IPS-18a (cell line): ENCODE results near the gene MYH10.

Source experiments
- H3K27ac ChIP-seq: one replicate; pipeline ENCODE4 v1.5.1; 2013; ENCODE audit warnings: low read length
- H3K27me3 ChIP-seq: one replicate; pipeline ENCODE4 v1.6.1; 2013; ENCODE audit warnings: mild to moderate bottlenecking, low read length; ENCODE audit not compliant: control insufficient read depth, insufficient read depth
- H3K36me3 ChIP-seq: one replicate; pipeline ENCODE4 v1.6.1; 2013; ENCODE audit warnings: low read depth, low read length; ENCODE audit not compliant: control insufficient read depth
- H3K4me1 ChIP-seq: one replicate; pipeline ENCODE4 v1.6.1; 2013; ENCODE audit warnings: low read depth, low read length; ENCODE audit not compliant: control insufficient read depth
- H3K4me3 ChIP-seq: one replicate; pipeline ENCODE4 v1.5.1; 2013; ENCODE audit warnings: low read length
- H3K9ac ChIP-seq: one replicate; pipeline ENCODE4 v1.6.1; 2013; ENCODE audit warnings: mild to moderate bottlenecking, low read length, moderate library complexity
- H3K9me3 ChIP-seq: one replicate; pipeline ENCODE4 v1.6.1; 2013; ENCODE audit warnings: low read depth, low read length; ENCODE audit not compliant: control insufficient read depth

MYH10 gene

DNA sequence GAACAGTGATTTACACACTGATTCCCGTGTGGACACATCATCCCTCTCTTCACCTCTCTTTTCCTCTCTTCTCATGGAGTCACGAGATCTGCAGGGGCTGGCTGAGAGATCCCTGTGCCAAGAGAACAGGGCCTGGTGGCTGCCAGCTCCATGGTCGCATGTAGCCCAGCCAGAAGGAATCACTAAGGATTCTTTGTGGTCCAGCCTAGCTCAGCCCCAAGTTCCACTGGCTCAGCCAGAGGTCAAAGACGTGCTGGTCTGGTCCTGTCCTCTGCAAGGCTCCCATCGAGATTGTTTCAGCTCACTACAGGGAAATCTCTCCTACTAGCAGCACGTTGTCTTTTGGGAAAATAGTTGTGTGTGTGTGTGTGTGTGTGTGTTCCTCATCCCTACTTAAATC lies 128.4 kb downstream of the MYH10 start:
- Histone ChIP-seq H3K36me3 (peaks cover 88% of the 10 kb centered on the region), H3K27me3 (no peaks in the 10 kb centered on the region), H3K9me3 (no peaks in the 10 kb centered on the region), H3K9ac (no peak overlapping the region), H3K4me1 (no peaks in the 10 kb centered on the region), H3K4me3 (no peak overlapping the region), H3K27ac (no peak overlapping the region)

DNA sequence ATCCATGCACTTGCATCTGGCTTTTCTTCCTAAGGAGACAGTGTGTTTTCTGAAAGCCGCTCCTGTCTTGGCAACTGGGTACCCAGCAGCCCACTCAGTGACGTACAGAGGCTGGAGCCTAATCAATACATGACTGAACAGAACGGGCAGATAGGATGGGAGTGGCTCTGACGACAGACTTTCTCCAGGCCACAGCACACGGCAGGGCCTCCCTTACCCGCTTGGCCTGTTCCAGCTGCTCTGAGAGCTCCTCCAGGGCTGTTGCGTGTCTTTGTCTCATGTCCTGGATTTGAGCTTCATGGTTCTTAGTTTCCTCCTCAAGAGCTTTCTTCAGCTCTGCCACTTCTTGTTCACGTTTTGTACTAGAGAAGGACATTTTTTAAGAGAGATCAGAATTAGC lies 129.9 kb downstream of the MYH10 start:
- peaks cover 86% of the 10 kb centered on the region for H3K36me3 ChIP-seq
- no peaks in the 10 kb centered on the region for H3K27me3 ChIP-seq
- H3K9ac ChIP-seq, result no peak overlapping the region

DNA sequence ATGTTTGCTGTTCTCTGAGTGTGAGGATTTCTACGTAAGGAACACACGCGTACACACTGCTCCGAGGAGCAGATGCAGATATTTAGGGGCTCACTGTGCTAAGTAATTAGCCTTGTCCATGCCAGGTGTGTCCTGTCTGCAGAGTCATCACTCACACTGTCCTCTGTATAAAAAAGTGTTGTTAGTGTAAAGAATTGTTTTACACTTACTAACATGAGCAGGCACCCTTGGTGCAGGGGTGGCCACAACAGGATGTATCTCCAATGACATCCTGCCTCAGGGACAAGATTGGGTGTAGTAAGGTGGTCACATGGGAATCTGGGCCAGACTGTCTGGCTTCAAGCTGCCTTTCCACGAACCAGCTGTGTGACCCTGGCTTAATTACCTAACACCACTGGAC lies 130.9 kb downstream of the MYH10 start:
- no peaks in the 10 kb centered on the region for H3K27me3 ChIP-seq
- no peak overlapping the region for H3K27ac ChIP-seq
- H3K9me3 ChIP-seq, result no peaks in the 10 kb centered on the region
- H3K4me3 ChIP-seq, result no peak overlapping the region
- peaks cover 86% of the 10 kb centered on the region for H3K36me3 ChIP-seq
- H3K4me1 ChIP-seq, result no peaks in the 10 kb centered on the region
- H3K9ac ChIP-seq, result no peak overlapping the region

More for the DNA sequence above, 129.9 kb downstream of the MYH10 start:
- Histone ChIP-seq H3K9me3 (no peaks in the 10 kb centered on the region), H3K4me3 (no peak overlapping the region), H3K4me1 (no peaks in the 10 kb centered on the region), H3K27ac (no peak overlapping the region)

DNA sequence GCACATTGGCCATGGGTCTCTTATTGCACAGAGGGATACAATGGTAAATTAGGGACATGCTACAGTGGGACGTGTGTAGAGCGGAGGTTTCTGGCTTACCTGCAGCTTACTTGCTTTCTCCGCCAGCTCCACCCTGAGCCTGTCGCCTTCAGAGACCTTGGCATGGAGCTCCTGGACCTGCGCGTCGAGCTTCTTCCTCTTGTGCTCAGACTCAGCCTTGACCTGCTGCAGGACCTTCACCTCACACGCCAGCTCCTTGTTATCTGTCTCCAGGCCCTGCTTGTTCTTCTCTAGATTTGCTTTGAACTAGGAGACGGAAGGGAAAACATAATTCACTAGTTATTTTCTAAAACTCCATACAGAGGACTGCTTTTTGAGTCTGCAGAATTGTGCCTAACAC lies 131.4 kb downstream of the MYH10 start:
- no peaks in the 10 kb centered on the region for H3K4me1 ChIP-seq
- H3K27ac ChIP-seq, result no peak overlapping the region
- H3K27me3 ChIP-seq, result no peaks in the 10 kb centered on the region
- peaks cover 86% of the 10 kb centered on the region for H3K36me3 ChIP-seq
- no peaks in the 10 kb centered on the region for H3K9me3 ChIP-seq
- no peak overlapping the region for H3K9ac ChIP-seq
- no peak overlapping the region for H3K4me3 ChIP-seq

DNA sequence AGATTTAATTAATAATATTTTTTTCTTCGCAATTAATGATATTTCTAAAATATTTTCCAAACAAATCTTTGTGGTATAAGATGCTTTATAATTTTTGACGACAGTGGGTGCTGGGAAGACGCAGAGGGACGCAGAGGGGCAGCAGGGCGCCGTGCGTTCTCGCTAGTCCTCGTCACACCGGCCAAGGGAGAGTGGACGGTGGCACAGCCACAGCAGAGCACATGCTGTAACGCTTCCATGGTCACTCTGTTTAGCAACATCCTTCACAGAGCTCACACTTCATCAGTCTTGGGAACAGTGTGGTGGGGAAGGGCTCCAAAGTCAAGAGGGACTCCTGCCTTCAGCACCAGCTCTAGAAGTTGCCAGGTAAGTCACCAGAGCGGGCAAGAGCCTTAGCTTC lies 134.4 kb downstream of the MYH10 start:
- no peaks in the 10 kb centered on the region for H3K9me3 ChIP-seq
- H3K4me3 ChIP-seq, result no peak overlapping the region
- peaks cover 92% of the 10 kb centered on the region for H3K36me3 ChIP-seq
- H3K27me3 ChIP-seq, result no peaks in the 10 kb centered on the region
- H3K27ac ChIP-seq, result no peak overlapping the region
- H3K4me1 ChIP-seq, result no peaks in the 10 kb centered on the region
- no peak overlapping the region for H3K9ac ChIP-seq

DNA sequence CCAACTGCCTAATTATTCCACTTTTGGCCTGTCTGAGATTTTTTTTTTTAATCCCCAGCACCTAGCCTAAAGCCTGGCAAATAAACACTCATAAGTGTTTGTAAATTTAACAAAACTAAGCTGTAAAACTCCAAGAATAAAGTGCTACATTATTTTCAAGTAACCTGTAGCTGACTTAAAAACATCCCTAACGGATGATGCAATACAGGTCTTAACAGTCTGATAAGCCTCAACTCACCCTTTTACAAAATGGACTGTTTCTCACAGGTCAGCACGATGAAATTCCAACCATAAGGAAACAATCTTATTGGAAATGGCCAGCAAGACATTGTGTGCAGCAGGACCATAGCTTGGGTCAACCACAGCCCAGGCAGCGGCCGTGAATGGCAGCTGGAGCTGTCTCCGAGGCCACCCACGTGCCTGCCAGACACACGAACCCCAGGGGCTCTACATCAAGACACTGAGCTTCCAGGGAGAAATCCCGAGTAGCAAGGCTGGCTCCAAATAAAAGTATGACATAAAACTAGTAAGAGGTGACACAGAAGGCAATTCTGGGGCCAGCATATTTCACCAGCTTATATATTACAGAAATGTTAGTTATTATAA lies 135.9 kb downstream of the MYH10 start:
- Histone ChIP-seq H3K27me3 (no peaks in the 10 kb centered on the region), H3K36me3 (peaks cover 92% of the 10 kb centered on the region), H3K9me3 (no peaks in the 10 kb centered on the region), H3K4me3 (no peak overlapping the region), H3K9ac (no peak overlapping the region), H3K4me1 (no peaks in the 10 kb centered on the region), H3K27ac (no peak overlapping the region)

DNA sequence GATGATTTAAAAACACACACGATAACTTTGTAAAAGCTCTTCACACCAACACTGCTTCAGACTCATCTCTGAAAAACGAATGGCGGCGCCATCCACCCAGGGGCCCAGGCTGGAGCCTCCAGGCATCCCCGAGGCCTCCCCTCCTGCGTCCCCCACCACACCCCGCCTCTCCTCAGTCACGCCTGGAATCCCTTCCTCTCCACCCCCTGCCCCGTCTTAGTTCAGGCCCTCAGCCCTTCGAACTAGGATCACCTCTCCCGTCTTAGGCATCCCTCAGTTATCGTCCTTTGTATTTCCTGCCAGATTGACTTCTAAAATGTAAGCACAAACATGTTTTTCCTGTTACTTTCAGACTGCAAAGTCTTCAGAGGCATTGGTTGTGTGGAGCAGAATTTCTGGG lies 136.5 kb downstream of the MYH10 start:
- Histone ChIP-seq H3K36me3 (peaks cover 92% of the 10 kb centered on the region), H3K27ac (no peak overlapping the region), H3K9me3 (no peaks in the 10 kb centered on the region)

DNA sequence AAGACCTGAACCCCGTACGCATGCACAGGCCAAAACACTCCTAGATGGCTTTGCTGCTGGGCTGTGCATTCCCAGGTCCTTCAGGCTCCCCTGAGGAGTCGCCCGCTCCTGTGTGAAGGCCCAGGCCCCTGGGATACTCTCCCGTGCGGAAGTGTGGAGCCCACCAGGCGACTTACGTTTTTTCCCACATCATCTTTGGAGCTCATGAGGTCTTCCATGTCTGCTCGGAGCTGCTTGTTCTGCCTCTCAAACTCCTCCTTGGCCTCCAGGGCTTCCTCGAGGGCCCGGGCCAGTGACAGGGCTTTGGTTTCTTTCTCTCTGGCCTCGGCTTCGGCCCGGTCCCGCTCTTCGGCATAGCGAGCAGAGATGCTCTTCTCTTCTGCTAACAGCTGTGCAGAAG lies 138.4 kb downstream of the MYH10 start:
- peaks cover 96% of the 10 kb centered on the region for H3K36me3 ChIP-seq

More for the DNA sequence above, 136.5 kb downstream of the MYH10 start:
- Histone ChIP-seq H3K4me3 (no peak overlapping the region), H3K9ac (no peak overlapping the region), H3K4me1 (no peaks in the 10 kb centered on the region), H3K27me3 (no peaks in the 10 kb centered on the region)

DNA sequence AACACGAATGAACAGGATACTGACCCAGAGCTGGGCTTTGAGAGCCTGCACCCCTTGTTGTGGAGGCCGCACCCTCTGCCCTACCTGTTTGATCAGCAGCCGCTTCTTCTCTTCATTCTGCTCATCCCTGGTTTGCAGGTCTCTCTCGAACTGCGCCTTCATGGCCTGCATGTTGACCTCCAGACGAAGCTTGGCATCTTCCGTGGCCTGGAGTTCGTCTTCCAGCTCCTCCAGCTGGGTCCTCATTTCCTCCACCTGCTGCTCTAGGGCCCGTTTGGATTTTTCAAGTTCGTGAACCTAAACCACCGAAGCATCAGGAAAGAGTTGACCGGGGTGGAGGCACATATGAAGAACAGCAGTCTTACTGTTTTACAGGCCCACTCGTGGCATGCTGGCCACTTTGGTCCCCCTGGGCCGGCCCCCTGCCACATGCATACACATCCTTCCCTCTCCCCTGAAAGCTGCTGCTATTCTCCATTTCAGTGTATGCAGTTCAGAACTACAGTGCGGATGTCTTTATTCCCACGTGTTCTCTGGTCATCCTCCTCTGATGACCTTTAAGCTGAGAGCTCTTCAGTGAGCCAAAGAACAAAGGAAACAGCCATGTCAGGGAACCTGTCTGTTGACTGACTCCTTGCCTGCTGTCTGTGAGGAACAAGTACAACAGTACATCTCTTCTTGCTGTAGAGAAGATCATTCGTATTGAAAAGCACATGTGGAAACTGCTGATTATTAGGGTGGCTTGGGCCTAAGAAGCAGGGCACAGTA lies 140.1 kb downstream of the MYH10 start:
- Histone ChIP-seq H3K9ac (no peak overlapping the region), H3K27me3 (no peaks in the 10 kb centered on the region), H3K4me1 (no peaks in the 10 kb centered on the region), H3K9me3 (no peaks in the 10 kb centered on the region), H3K27ac (no peak overlapping the region), H3K4me3 (no peak overlapping the region), H3K36me3 (peaks cover 98% of the 10 kb centered on the region)

More for the DNA sequence above, 138.4 kb downstream of the MYH10 start:
- Histone ChIP-seq H3K9ac (no peak overlapping the region), H3K4me3 (no peak overlapping the region), H3K27me3 (no peaks in the 10 kb centered on the region), H3K4me1 (no peaks in the 10 kb centered on the region), H3K9me3 (no peaks in the 10 kb centered on the region), H3K27ac (no peak overlapping the region)

DNA sequence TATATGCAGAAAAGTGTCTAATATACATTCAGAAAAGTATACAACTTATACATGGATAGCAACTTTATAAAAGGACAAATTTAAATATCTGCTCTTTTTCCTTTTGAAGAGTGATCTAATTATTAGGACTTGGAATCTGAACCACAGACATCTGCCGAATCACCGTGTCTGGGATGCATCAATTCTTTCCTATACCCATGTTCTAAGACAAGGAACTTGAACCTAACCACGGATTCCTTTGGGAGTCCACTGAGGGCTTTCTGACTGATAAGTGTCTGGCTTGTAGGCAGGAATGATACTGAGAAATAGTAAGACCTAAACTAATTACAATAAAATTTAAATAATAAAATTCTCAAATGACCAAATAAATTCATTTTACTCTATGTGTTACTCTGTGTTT lies 140.7 kb downstream of the MYH10 start:
- H3K9me3 ChIP-seq, result no peaks in the 10 kb centered on the region
- peaks cover 97% of the 10 kb centered on the region for H3K36me3 ChIP-seq
- H3K27ac ChIP-seq, result no peak overlapping the region
- H3K4me3 ChIP-seq, result no peak overlapping the region
- H3K4me1 ChIP-seq, result no peaks in the 10 kb centered on the region
- no peak overlapping the region for H3K9ac ChIP-seq
- no peaks in the 10 kb centered on the region for H3K27me3 ChIP-seq

DNA sequence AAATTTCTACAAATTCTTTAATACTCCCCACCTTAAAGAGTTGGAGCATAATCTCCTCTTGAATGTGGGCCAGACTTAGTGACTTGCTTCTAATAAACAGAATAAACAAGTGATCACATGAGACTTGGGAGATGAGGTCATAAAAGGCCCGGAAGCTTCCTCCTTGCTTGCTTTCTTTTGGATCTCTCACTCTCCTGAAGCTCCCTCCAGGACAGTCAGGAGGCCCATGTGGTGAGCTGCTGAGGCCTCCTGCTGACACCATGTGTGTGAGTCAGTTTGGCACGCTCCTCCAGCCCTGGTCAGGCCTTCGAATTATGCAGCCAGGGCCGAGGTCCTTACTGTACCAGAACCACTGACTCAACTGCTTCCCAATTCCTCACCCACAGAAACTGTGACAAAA lies 141.6 kb downstream of the MYH10 start:
- Histone ChIP-seq H3K27me3 (no peaks in the 10 kb centered on the region), H3K9me3 (no peaks in the 10 kb centered on the region), H3K27ac (no peak overlapping the region), H3K4me3 (no peak overlapping the region), H3K9ac (no peak overlapping the region), H3K4me1 (no peaks in the 10 kb centered on the region), H3K36me3 (peaks cover 95% of the 10 kb centered on the region)

DNA sequence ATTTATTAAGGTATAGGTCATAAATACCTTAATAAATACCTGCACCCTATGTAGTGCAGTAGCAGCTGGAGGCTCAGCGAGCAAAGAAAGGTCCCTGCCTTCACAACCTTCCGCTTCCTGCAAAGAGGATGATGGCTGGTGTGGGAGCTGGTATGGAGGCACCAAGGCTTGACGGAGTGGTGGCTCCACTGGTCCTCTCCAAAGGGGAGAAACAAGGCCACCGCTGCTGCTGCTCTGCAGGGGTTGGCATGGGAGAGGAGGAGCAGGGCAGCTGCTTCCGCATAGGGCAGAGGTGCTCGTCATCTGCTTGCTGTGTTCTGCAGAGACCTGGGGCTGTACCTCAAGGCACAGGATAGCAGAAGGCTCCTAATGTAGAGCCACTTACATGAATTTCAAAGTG lies 142.0 kb downstream of the MYH10 start:
- peaks cover 95% of the 10 kb centered on the region for H3K36me3 ChIP-seq
- H3K4me1 ChIP-seq, result no peaks in the 10 kb centered on the region
- no peak overlapping the region for H3K27ac ChIP-seq

More for the DNA sequence above, 142.0 kb downstream of the MYH10 start:
- H3K9me3 ChIP-seq, result no peaks in the 10 kb centered on the region
- no peak overlapping the region for H3K4me3 ChIP-seq
- no peaks in the 10 kb centered on the region for H3K27me3 ChIP-seq
- no peak overlapping the region for H3K9ac ChIP-seq
